ENCODE measurements around the gene EIF1AD. TPM values are rescaled to one million over a fixed set of nuclear protein-coding genes. Genes with fewer than 3 reads are reported as not detected.

EIF1AD gene
- total RNA-seq, 4 donors from 2014 or later: 25.3 to 34.9 (median 28.2) TPM

DNA sequence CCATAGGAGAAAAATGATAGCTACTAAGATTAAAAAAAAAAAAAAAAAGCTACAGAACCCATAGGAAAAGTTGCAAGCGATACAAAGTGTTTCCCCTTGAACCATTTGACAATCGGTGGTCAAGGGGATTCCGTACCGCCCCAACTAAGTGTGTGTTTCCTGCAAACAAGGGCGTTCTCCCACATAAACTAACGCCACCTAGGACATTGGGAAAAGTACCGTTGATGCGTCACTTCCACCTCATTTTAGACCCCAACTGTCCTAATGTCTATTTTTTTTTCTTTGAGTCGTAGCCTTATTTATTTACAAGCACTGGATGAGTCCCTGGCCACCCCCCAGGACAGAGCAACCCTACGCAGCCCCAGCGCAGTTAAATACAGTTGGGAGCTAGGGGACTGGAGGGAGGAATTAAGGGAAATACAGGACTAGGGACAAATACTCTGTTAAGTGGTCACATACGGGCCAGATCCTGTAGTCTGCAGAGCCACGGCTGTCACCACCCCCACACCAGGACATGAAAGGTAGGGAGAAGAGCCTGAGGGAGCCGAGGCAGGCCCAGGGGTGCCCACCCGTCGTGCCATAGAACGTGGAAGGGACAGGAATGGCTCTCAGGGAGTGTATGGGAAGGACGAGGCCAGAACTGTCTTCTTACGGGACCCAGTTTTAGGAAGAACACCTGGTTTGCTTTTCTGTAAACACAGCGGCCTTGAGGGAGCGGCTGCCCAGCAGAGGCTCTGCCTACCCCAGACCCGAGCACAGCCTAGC, 19.0 kb downstream of the EIF1AD start:
- 76% methylated on average over 20 of the region's 22 CpGs for WGBS
- Histone ChIP-seq H3K4me3 (no peak overlapping the region), H3K9me3 (no peaks in the 10 kb centered on the region), H3K27ac (replicated peaks in 1 of 4) (peak overlapping the region in 1 of 4 donors; percentile 20), H3K4me1 (peaks cover 0 to 16% (median 8%) of the 10 kb centered on the region in 4 donors), H3K27me3 (no peaks in the 10 kb centered on the region), H3K36me3 (peaks cover 14 to 24% (median 22%) of the 10 kb centered on the region in 4 donors)
- no peak for DNase-seq (ENCODE audit: extremely low spot score)
- TF ChIP-seq EP300 (IDR thresholded peaks at IDR 0.05): no peak
- TF ChIP-seq POLR2AphosphoS5 (IDR thresholded peaks at IDR 0.05): no peak
- TF ChIP-seq CTCF (IDR thresholded peaks at IDR 0.05): no peak
- TF ChIP-seq POLR2A (IDR thresholded peaks at IDR 0.05; ENCODE audit: low read depth): no peak
- intact Hi-C loops (cut with DNase I): loop anchor here (10.0 kb wide), 1 partner anchor 58 kb away; no protein-coding TSS in a partner anchor

GRCh38 chr11:65981972-65982823, 19.8 kb downstream of the EIF1AD start:
- DNase-seq (ENCODE audit: extremely low spot score): no peak
- Histone ChIP-seq H3K36me3 (peaks cover 22 to 32% (median 31%) of the 10 kb centered on the region in 4 donors), H3K27me3 (no peaks in the 10 kb centered on the region), H3K9me3 (no peaks in the 10 kb centered on the region), H3K4me3 (no peak overlapping the region), H3K4me1 (peaks cover 0 to 16% (median 8%) of the 10 kb centered on the region in 4 donors), H3K27ac (replicated peaks in 1 of 4) (no peak overlapping the region)
- 73% methylated on average over 14 of the region's 16 CpGs for WGBS
- intact Hi-C loops (cut with DNase I): loop anchor here (10.0 kb wide), 1 partner anchor 57 kb away; no protein-coding TSS in a partner anchor
- TF ChIP-seq POLR2AphosphoS5 (IDR thresholded peaks at IDR 0.05) (peak in 1 of 2 donors; percentile 20), CTCF (IDR thresholded peaks at IDR 0.05) (no peak)

GRCh38 chr11:65981101-65981740, 20.7 kb downstream of the EIF1AD start:
- H3K4me3 ChIP-seq: no peak overlapping the region
- intact Hi-C loops (cut with DNase I): loop anchor here (10.0 kb wide), 1 partner anchor 56 kb away; no protein-coding TSS in a partner anchor
- H3K27me3 ChIP-seq: no peaks in the 10 kb centered on the region
- peaks cover 28 to 42% (median 40%) of the 10 kb centered on the region in 4 donors for H3K36me3 ChIP-seq
- TF ChIP-seq EP300 (IDR thresholded peaks at IDR 0.05): no peak
- no peak for TF ChIP-seq POLR2AphosphoS5 (IDR thresholded peaks at IDR 0.05)
- TF ChIP-seq POLR2A (IDR thresholded peaks at IDR 0.05; ENCODE audit: low read depth): no peak
- H3K4me1 ChIP-seq: peaks cover 0 to 16% (median 8%) of the 10 kb centered on the region in 4 donors
- H3K27ac ChIP-seq (replicated peaks in 1 of 4): no peak overlapping the region
- no peaks in the 10 kb centered on the region for H3K9me3 ChIP-seq
- DNase-seq (ENCODE audit: extremely low spot score): no peak
- 78% methylated on average over 9 of the region's 12 CpGs for WGBS

DNA sequence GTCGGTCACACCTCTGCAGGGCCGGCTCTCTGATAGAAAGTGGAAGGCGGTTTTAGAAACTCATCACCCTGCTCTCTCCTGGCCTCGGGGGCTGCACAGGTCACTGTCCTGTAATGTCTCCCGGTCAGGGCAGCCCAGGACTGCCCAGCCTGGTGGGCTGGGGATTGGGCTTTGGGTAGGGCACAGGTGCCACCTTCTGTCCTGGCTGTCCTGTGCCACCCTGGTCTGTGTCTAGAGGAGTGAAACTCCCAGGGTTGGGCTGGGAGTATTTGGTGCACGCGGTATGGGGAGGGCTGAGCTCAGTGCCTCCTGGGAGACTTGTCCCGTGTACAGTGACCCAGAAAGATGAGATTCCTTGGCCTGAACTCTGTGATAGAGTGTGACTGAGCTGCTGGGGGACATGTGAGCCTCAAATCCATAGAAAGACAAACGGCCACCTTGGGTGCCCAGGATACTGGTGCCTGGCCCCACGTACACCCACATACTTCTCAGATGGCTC, 22.6 kb downstream of the EIF1AD start:
- 74% methylated on average over 10 of the region's 10 CpGs for WGBS
- Histone ChIP-seq H3K27ac (replicated peaks in 1 of 4) (no peak overlapping the region), H3K4me1 (no peaks in the 10 kb centered on the region), H3K27me3 (no peaks in the 10 kb centered on the region), H3K9me3 (no peaks in the 10 kb centered on the region), H3K36me3 (peaks cover 28 to 57% (median 50%) of the 10 kb centered on the region in 4 donors), H3K4me3 (no peak overlapping the region)
- intact Hi-C loops (cut with DNase I): no loop called here
- DNase-seq (ENCODE audit: extremely low spot score): no peak
- no peak for TF ChIP-seq POLR2A (IDR thresholded peaks at IDR 0.05; ENCODE audit: low read depth)
- TF ChIP-seq CTCF (IDR thresholded peaks at IDR 0.05): no peak
- TF ChIP-seq EP300 (IDR thresholded peaks at IDR 0.05): no peak
- no peak for TF ChIP-seq POLR2AphosphoS5 (IDR thresholded peaks at IDR 0.05)
